ENCODE data around the gene NEB. TPM values are rescaled to one million over a fixed set of nuclear protein-coding genes. Genes with fewer than 3 reads are reported as not detected.

Gene NEB
- polyA plus RNA-seq, 1 experiment: 0.01 TPM

- TF ChIP-seq CTCF (IDR thresholded peaks at IDR 0.05; ENCODE audit: insufficient read depth, low read depth, low read length): no peak
- Histone ChIP-seq H3K27me3 (ENCODE audit: control insufficient read depth, insufficient read depth, low read length) (no peaks in the 10 kb centered on the region), H3K36me3 (ENCODE audit: control insufficient read depth, insufficient read depth, low read length) (no peaks in the 10 kb centered on the region), H3K4me3 (ENCODE audit: low read depth, low read length) (no peak overlapping the region)
- CTCF ChIA-PET: interaction anchor here (1.1 to 1.3 kb wide), 2 partner anchors 11 to 260 kb away, joined by 3 to 4 read pairs; no protein-coding TSS in a partner anchor
- POLR2A ChIA-PET: no interaction called here
- no peak for DNase-seq (ENCODE audit: low read depth)
These were observed 32.3 kb upstream of the NEB start for GRCh38 chr2:151766437-151767153.

GRCh38 chr2:151765760-151766410 is 31.6 kb upstream of the NEB start:
- ChIA-PET CTCF (interaction anchor here (1.3 to 1.8 kb wide), 2 partner anchors 10 to 260 kb away, joined by 4 read pairs; no protein-coding TSS in a partner anchor), POLR2A (no interaction called here)
- H3K4me3 ChIP-seq (ENCODE audit: low read depth, low read length): no peak overlapping the region
- DNase-seq (ENCODE audit: low read depth): no peak
- H3K27me3 ChIP-seq (ENCODE audit: control insufficient read depth, insufficient read depth, low read length): no peaks in the 10 kb centered on the region
- H3K36me3 ChIP-seq (ENCODE audit: control insufficient read depth, insufficient read depth, low read length): no peaks in the 10 kb centered on the region
- TF ChIP-seq CTCF (IDR thresholded peaks at IDR 0.05; ENCODE audit: insufficient read depth, low read depth, low read length): no peak

GRCh38 chr2:151762694-151763093 is 28.4 kb upstream of the NEB start:
- POLR2A ChIA-PET: no interaction called here
- H3K27me3 ChIP-seq (ENCODE audit: control insufficient read depth, insufficient read depth, low read length): no peaks in the 10 kb centered on the region
- no peak for DNase-seq (ENCODE audit: low read depth)
- CTCF ChIA-PET: no interaction called here
- no peak for TF ChIP-seq CTCF (IDR thresholded peaks at IDR 0.05; ENCODE audit: insufficient read depth, low read depth, low read length)
- no peaks in the 10 kb centered on the region for H3K36me3 ChIP-seq (ENCODE audit: control insufficient read depth, insufficient read depth, low read length)
- H3K4me3 ChIP-seq (ENCODE audit: low read depth, low read length): no peak overlapping the region

GRCh38 chr2:151761687-151762086 is 27.4 kb upstream of the NEB start:
- Histone ChIP-seq H3K4me3 (ENCODE audit: low read depth, low read length) (no peak overlapping the region), H3K27me3 (ENCODE audit: control insufficient read depth, insufficient read depth, low read length) (no peaks in the 10 kb centered on the region), H3K36me3 (ENCODE audit: control insufficient read depth, insufficient read depth, low read length) (no peaks in the 10 kb centered on the region)
- no peak for TF ChIP-seq CTCF (IDR thresholded peaks at IDR 0.05; ENCODE audit: insufficient read depth, low read depth, low read length)
- no peak for DNase-seq (ENCODE audit: low read depth)
- ChIA-PET POLR2A (no interaction called here), CTCF (no interaction called here)

GRCh38 chr2:151761193-151761592 is 26.9 kb upstream of the NEB start:
- DNase-seq (ENCODE audit: low read depth): no peak
- H3K36me3 ChIP-seq (ENCODE audit: control insufficient read depth, insufficient read depth, low read length): no peaks in the 10 kb centered on the region
- CTCF ChIA-PET: no interaction called here
- no peak for TF ChIP-seq CTCF (IDR thresholded peaks at IDR 0.05; ENCODE audit: insufficient read depth, low read depth, low read length)
- no peaks in the 10 kb centered on the region for H3K27me3 ChIP-seq (ENCODE audit: control insufficient read depth, insufficient read depth, low read length)
- no peak overlapping the region for H3K4me3 ChIP-seq (ENCODE audit: low read depth, low read length)
- POLR2A ChIA-PET: no interaction called here
